ENCODE data around the gene ZNF333.

ZNF333 gene

DNA sequence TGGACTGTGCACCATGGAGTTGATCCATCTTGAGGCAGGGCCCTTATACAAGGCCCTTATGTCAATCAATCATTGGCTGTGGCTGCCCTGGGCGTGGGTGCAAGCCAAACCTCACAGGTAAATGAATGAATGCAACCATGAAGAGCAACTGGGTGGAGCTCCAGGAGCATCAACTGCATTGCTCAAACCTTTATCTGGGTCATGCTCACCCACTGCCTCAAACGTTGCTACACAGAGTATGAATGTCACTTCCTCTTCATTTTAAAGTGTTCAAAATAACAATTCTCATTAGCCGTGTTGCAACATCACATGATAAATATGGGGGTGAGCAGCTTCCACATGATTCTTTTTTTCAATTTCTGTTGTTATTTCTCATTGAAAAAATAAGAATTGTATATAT is 6.4 kb upstream of the ZNF333 start:
- Histone ChIP-seq H3K4me1 (no peaks in the 10 kb centered on the region), H3K9me3 (no peaks in the 10 kb centered on the region), H3K36me3 (no peaks in the 10 kb centered on the region), H3K27me3 (peaks cover 5% of the 10 kb centered on the region; the same call in 1 of the 2 replicates), H3K4me3 (ENCODE audit: low read depth, low read length) (no peak overlapping the region)
- DNase-seq = no peak
- TF ChIP-seq, protein P1, sequence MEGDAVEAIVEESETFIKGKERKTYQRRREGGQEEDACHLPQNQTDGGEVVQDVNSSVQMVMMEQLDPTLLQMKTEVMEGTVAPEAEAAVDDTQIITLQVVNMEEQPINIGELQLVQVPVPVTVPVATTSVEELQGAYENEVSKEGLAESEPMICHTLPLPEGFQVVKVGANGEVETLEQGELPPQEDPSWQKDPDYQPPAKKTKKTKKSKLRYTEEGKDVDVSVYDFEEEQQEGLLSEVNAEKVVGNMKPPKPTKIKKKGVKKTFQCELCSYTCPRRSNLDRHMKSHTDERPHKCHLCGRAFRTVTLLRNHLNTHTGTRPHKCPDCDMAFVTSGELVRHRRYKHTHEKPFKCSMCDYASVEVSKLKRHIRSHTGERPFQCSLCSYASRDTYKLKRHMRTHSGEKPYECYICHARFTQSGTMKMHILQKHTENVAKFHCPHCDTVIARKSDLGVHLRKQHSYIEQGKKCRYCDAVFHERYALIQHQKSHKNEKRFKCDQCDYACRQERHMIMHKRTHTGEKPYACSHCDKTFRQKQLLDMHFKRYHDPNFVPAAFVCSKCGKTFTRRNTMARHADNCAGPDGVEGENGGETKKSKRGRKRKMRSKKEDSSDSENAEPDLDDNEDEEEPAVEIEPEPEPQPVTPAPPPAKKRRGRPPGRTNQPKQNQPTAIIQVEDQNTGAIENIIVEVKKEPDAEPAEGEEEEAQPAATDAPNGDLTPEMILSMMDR (IDR thresholded peaks at IDR 0.05; ENCODE audit: low read depth, low read length) = no peak

DNA sequence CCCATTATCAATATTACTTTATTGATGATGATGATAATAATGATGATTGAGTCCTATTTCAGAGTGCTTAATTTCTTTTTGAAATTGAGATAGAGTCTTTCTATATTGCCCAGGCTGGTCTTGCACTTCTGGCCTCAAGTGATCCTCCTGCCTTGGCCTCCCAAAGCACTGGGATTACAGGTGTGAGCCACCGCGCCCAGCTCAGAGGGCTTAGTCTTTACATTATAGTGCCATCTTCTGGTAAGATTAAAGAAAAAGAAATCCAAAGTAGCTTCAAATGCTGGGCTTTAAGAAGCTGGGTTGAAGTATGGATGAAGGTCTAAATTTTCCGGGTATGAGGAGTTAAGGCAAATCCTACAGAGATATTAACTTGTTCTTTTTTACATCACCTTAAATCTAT is 3.4 kb upstream of the ZNF333 start:
- Histone ChIP-seq H3K4me1 (no peaks in the 10 kb centered on the region), H3K36me3 (no peaks in the 10 kb centered on the region), H3K9me3 (no peaks in the 10 kb centered on the region), H3K4me3 (ENCODE audit: low read depth, low read length) (no peak overlapping the region), H3K27me3 (no peaks in the 10 kb centered on the region)
- peak; percentile 19 for DNase-seq
- TF ChIP-seq, protein P1 (IDR thresholded peaks at IDR 0.05; ENCODE audit: low read depth, low read length) = peak; percentile 33; the same call in 1 of the 2 replicates

DNA sequence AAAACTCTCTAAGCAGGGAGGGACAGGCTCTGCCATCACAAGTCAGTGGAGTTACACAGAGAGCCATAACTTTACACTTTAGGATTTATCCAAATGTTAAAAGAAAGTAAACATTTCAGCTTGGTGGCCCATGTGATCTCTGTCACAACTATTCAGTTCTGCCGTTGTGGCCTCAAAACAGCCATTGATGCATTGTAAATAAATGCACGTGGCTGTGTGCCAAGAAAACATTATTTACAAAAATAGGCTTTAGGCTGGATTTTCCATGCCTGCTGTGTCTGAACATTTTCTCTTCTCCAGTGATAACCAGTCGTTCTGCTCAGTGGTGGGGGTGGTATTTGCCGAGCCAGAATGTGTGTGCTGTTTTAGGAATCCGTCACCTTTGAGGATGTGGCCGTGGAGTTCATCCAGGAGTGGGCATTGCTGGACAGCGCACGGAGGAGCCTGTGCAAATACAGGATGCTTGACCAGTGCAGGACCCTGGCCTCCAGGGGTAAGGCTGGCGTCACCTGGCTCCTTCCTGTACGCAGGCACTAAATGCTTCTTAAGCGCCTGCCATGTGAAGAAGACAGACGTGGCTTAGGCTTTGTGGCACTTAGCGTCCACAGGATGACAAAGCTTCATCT is 4.9 kb downstream of the ZNF333 start:
- H3K27me3 ChIP-seq = no peaks in the 10 kb centered on the region
- TF ChIP-seq, protein P1 (IDR thresholded peaks at IDR 0.05; ENCODE audit: low read depth, low read length) = no peak
- no peaks in the 10 kb centered on the region for H3K9me3 ChIP-seq
- no peaks in the 10 kb centered on the region for H3K4me1 ChIP-seq
- no peak overlapping the region for H3K4me3 ChIP-seq (ENCODE audit: low read depth, low read length)
- no peak for DNase-seq
- H3K36me3 ChIP-seq = peaks cover 3% of the 10 kb centered on the region

DNA sequence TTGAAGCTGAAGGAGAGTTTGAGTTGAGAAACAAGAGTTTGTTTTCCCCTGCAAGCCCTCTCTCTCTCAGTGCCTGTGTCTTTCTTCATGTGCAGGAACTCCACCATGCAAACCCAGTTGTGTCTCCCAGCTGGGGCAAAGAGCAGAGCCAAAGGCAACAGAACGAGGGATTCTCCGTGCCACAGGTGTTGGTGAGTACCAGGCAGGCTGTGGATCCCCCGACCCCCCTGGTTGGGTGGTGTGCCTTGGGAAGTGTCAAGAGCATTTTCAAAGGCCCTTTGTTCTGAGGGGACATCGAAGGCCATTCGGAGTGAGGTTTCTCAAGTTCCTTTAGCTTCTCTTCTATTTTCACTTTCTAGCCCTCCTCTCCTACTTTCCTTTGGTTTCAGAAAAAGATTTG is 5.6 kb downstream of the ZNF333 start:
- TF ChIP-seq, protein P1 (IDR thresholded peaks at IDR 0.05; ENCODE audit: low read depth, low read length) = no peak
- no peak for DNase-seq
- Histone ChIP-seq H3K4me3 (ENCODE audit: low read depth, low read length) (no peak overlapping the region), H3K36me3 (peaks cover 6% of the 10 kb centered on the region), H3K9me3 (no peaks in the 10 kb centered on the region), H3K4me1 (no peaks in the 10 kb centered on the region), H3K27me3 (no peaks in the 10 kb centered on the region)

DNA sequence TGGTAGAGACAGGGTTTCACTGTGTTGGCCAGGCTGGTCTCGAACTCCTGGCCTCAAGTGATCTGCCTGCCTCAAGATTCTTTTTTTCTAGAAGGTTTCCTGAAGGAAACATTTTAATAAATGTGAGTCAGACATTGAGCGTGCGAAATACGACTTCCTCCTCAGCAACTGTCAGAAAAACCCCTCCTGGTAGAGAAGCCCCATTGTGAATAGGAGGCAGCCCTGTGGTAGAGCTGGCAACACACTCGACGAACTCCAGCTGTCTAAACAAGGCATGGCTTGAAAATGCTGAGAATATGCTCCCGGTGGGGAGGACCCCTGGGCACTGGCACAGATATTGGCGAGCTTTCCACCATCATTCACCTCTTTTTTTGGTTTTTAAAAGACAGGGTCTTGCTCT is 9.8 kb downstream of the ZNF333 start:
- Histone ChIP-seq H3K27me3 (no peaks in the 10 kb centered on the region), H3K4me1 (no peaks in the 10 kb centered on the region), H3K4me3 (ENCODE audit: low read depth, low read length) (no peak overlapping the region), H3K9me3 (no peaks in the 10 kb centered on the region), H3K36me3 (peaks cover 12% of the 10 kb centered on the region)
- TF ChIP-seq, protein P1 (IDR thresholded peaks at IDR 0.05; ENCODE audit: low read depth, low read length) = no peak
- DNase-seq = no peak

DNA sequence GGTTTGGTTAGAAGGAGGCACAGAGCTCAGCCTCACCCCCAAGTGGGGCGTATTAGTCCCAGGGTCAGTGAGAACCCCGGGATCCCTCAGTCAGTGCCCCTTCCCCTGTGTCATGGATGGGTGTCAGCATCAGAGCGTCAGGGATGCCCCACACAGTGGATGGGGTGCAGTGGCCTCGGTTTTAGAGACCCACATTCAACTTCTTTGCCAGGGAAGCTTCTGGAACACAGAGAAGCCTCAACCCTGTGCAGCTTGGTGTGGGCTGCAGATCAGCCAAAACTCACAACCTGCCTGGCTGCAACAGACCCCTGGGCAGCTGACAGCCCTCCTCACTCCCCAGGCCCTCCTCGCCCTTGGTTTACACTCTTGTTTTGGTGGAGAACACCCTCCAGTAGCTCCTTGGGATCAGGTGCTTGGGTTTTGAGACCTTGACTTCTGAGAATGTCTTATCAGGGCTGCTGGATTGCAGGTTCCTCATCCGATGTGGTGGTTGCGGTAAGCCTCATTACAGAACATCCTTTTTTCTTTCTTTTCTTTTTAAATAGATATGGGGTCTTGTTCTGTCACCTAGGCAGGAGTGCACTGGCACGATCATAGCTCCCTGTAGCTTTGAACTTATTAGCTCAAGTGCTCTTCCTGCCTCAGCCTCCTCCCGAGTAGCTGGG is 11.0 kb downstream of the ZNF333 start:
- DNase-seq = no peak
- TF ChIP-seq, protein P1 (IDR thresholded peaks at IDR 0.05; ENCODE audit: low read depth, low read length) = no peak
- Histone ChIP-seq H3K36me3 (peaks cover 12% of the 10 kb centered on the region), H3K4me3 (ENCODE audit: low read depth, low read length) (no peak overlapping the region), H3K4me1 (no peaks in the 10 kb centered on the region), H3K9me3 (no peaks in the 10 kb centered on the region), H3K27me3 (no peaks in the 10 kb centered on the region)

Measured in BE2C (cell line).